H1 (cell line): ENCODE data around the gene MORN4. TPM values are rescaled to one million over a fixed set of nuclear protein-coding genes. Genes with fewer than 3 reads are reported as not detected.

ENCODE experiments used
- CTCF ChIA-PET: fragments of 300-600 bp; sonication (Branson Sonifier 250); formaldehyde crosslinking; loops from one replicate; lab custom pipeline; 2021; ENCODE audit not compliant: partially characterized antibody; lab: Charles Lee
- POLR2A ChIA-PET: fragments of 300-600 bp; sonication (Branson Sonifier 250); formaldehyde crosslinking; loops from one replicate; lab custom pipeline; 2021; ENCODE audit warnings: inconsistent platforms; ENCODE audit not compliant: partially characterized antibody; lab: Charles Lee
- DNase-seq, 2 experiments: peaks; one replicate each; pipeline versions ENCODE4 v3.0.0 to v3.0.0-alpha.2; 2010 to 2022; ENCODE audit warnings: low spot score in 2 of 2, low read depth in 1 of 2, mixed read lengths in 1 of 2
- FAIRE-seq: peaks from 2 replicates; lab custom pipeline; 2011; peaks lifted over from hg19 to GRCh38; lab: Jason Lieb, UNC
- H2AFZ ChIP-seq: 2 replicates; pipeline ENCODE4 v1.8.1; 2012; ENCODE audit warnings: low read length, inconsistent platforms
- H2AK5ac ChIP-seq: 2 replicates; pipeline ENCODE4 v1.6.1; 2013; ENCODE audit warnings: low read depth, low read length
- H2BK120ac ChIP-seq: replicated peaks from 2 replicates; pipeline ENCODE3; 2013; ENCODE audit warnings: low read depth, low read length, inconsistent platforms
- H2BK12ac ChIP-seq: 2 replicates; pipeline ENCODE4 v1.6.1; 2013; ENCODE audit warnings: low read depth, low read length
- H2BK15ac ChIP-seq: 2 replicates; pipeline ENCODE4 v1.6.1; 2013; ENCODE audit warnings: low read length
- H2BK20ac ChIP-seq: 2 replicates; pipeline ENCODE4 v1.6.1; 2013; ENCODE audit warnings: low read length
- H2BK5ac ChIP-seq: 2 replicates; pipeline ENCODE4 v1.6.1; 2013; ENCODE audit warnings: low read depth, low read length
- H3K14ac ChIP-seq: 2 replicates; pipeline ENCODE4 v1.6.1; 2013; ENCODE audit warnings: inconsistent platforms; ENCODE audit not compliant: insufficient read length
- H3K18ac ChIP-seq: 2 replicates; pipeline ENCODE4 v1.6.1; 2013; ENCODE audit warnings: low read length; ENCODE audit errors: extremely low read depth
- H3K23ac ChIP-seq: 2 replicates; pipeline ENCODE4 v1.6.1; 2013; ENCODE audit warnings: inconsistent platforms; ENCODE audit not compliant: insufficient read length
- H3K23me2 ChIP-seq: 2 replicates; pipeline ENCODE4 v1.6.1; 2013; ENCODE audit warnings: low read depth, low read length
- H3K27ac ChIP-seq: 2 replicates; pipeline ENCODE4 v1.6.1; 2011; ENCODE audit warnings: low read depth, low read length, inconsistent platforms
- H3K27me3 ChIP-seq, 4 experiments: replicated peaks in 1 of 4; 1 replicate in 1 of 4; 2 replicates in 3 of 4; pipeline versions ENCODE4 v1.6.1 to v1.8.1; 2011 to 2013; ENCODE audit warnings: low read length in 3 of 4, mild to moderate bottlenecking in 3 of 4, inconsistent platforms in 2 of 4, mixed read lengths in 2 of 4, moderate library complexity in 1 of 4; ENCODE audit not compliant: control insufficient read depth in 3 of 4, insufficient read depth in 3 of 4; ENCODE audit errors: extremely low read depth in 1 of 4
- H3K36me3 ChIP-seq, 4 experiments: 2 replicates each; pipeline versions ENCODE4 v1.6.1 to v1.8.1; 2011 to 2013; ENCODE audit warnings: mild to moderate bottlenecking in 4 of 4, low read length in 3 of 4, moderate library complexity in 2 of 4, control low read depth in 1 of 4, inconsistent platforms in 1 of 4; ENCODE audit not compliant: insufficient read depth in 4 of 4, control insufficient read depth in 2 of 4
- H3K4ac ChIP-seq: replicated peaks from 2 replicates; pipeline ENCODE3; 2013; ENCODE audit warnings: low read length, low read depth, mixed read lengths, inconsistent platforms; ENCODE audit not compliant: insufficient read length
- H3K4me1 ChIP-seq, 4 experiments: replicated peaks in 1 of 4; 1 replicate in 1 of 4; 2 replicates in 3 of 4; pipeline versions ENCODE4 v1.6.1 to v1.8.1; 2011 to 2013; ENCODE audit warnings: low read length in 3 of 4, inconsistent platforms in 2 of 4, mixed read lengths in 1 of 4; ENCODE audit not compliant: insufficient read depth in 4 of 4, control insufficient read depth in 3 of 4
- H3K4me2 ChIP-seq, 2 experiments: 2 replicates each; pipeline versions ENCODE4 v1.6.1 to v1.8.1; 2011 to 2013; ENCODE audit warnings: low read depth in 2 of 2, low read length in 2 of 2, control low read depth in 1 of 2, inconsistent platforms in 1 of 2, mild to moderate bottlenecking in 1 of 2; ENCODE audit not compliant: insufficient read depth in 1 of 2
- H3K4me3 ChIP-seq, 4 experiments: fragments of 200-600, 300-600 bp in 1 of 4; sonication (generic), shearing (Covaris generic), sonication (Bioruptor Twin) in 1 of 4; 2 replicates each; pipeline versions ENCODE4 v1.5.1 to v1.8.1; 2011 to 2016; ENCODE audit warnings: low read length in 4 of 4, low read depth in 3 of 4, control low read depth in 2 of 4, inconsistent platforms in 2 of 4, mild to moderate bottlenecking in 2 of 4, mixed read lengths in 1 of 4, moderate library complexity in 1 of 4; ENCODE audit not compliant: insufficient read depth in 2 of 4; ENCODE audit errors: extremely low read depth in 1 of 4
- H3K56ac ChIP-seq: replicated peaks from 2 replicates; pipeline ENCODE3; 2013; ENCODE audit warnings: low read depth, mild to moderate bottlenecking, mixed read lengths, low read length, inconsistent platforms; ENCODE audit not compliant: insufficient read length
- H3K79me1 ChIP-seq: 2 replicates; pipeline ENCODE4 v1.6.1; 2013; ENCODE audit warnings: low read depth, low read length, control low read depth
- H3K79me2 ChIP-seq, 2 experiments: 2 replicates each; pipeline versions ENCODE4 v1.6.1 to v1.8.1; 2012 to 2013; ENCODE audit warnings: low read length in 2 of 2, mild to moderate bottlenecking in 2 of 2, inconsistent platforms in 1 of 2; ENCODE audit not compliant: insufficient read depth in 2 of 2, control insufficient read depth in 1 of 2
- H3K9ac ChIP-seq, 4 experiments: replicated peaks in 1 of 4; 1 replicate in 1 of 4; 2 replicates in 3 of 4; pipeline versions ENCODE4 v1.6.1 to v1.8.1; 2011 to 2013; ENCODE audit warnings: low read depth in 3 of 4, low read length in 3 of 4, control low read depth in 2 of 4, mild to moderate bottlenecking in 2 of 4, moderate library complexity in 2 of 4, inconsistent platforms in 1 of 4; ENCODE audit errors: extremely low read depth in 1 of 4
- H3K9me3 ChIP-seq, 2 experiments: 2 replicates each; pipeline versions ENCODE4 v1.6.1 to v1.8.1; 2012 to 2013; ENCODE audit warnings: mild to moderate bottlenecking in 2 of 2, moderate library complexity in 2 of 2, control low read depth in 1 of 2, inconsistent platforms in 1 of 2, low read depth in 1 of 2, low read length in 1 of 2, mixed read lengths in 1 of 2; ENCODE audit not compliant: insufficient read depth in 2 of 2
- H4K20me1 ChIP-seq, 2 experiments: replicated peaks in 1 of 2; 2 replicates each; pipeline versions ENCODE3 to v1.8.1; 2011 to 2013; ENCODE audit warnings: inconsistent platforms in 2 of 2, low read length in 2 of 2, mild to moderate bottlenecking in 1 of 2; ENCODE audit not compliant: insufficient read depth in 2 of 2, control insufficient read depth in 1 of 2
- H4K5ac ChIP-seq: 2 replicates; pipeline ENCODE4 v1.6.1; 2013; ENCODE audit warnings: low read length, low read depth, mixed read lengths, inconsistent platforms; ENCODE audit not compliant: insufficient read length
- H4K8ac ChIP-seq: 2 replicates; pipeline ENCODE4 v1.8.0; 2013; ENCODE audit warnings: mild to moderate bottlenecking, moderate library complexity, low read length, inconsistent platforms; ENCODE audit not compliant: insufficient read depth; ENCODE audit errors: extremely low read depth
- H4K91ac ChIP-seq: replicated peaks from 2 replicates; pipeline ENCODE3; 2013; ENCODE audit warnings: low read length, mixed read lengths, inconsistent platforms; ENCODE audit not compliant: insufficient read length
- MAX ChIP-seq: IDR thresholded peaks from 2 replicates; pipeline ENCODE4 v1.6.1; 2012; ENCODE audit warnings: inconsistent platforms
- POLR2AphosphoS5 ChIP-seq: IDR thresholded peaks from 2 replicates; pipeline ENCODE4 v1.6.1; 2011; ENCODE audit warnings: low read depth, low read length
- TAF7 ChIP-seq: optimal IDR thresholded peaks from 2 replicates; pipeline ENCODE3; 2011; ENCODE audit warnings: low read depth, mild to moderate bottlenecking, inconsistent platforms, low read length, moderate library complexity, borderline replicate concordance
- TCF12 ChIP-seq: IDR thresholded peaks from 2 replicates; pipeline ENCODE4 v1.6.1; 2011; ENCODE audit warnings: low read depth, mild to moderate bottlenecking, low read length
- WGBS, 2 experiments: shearing (Covaris generic) in 1 of 2; methylation state at CpG; one replicate each; pipeline versions ENCODE4 v1.1.6 to v1.1.7; 2013 to 2015; ENCODE audit warnings: low lambda C conversion rate in 2 of 2, mixed read lengths in 2 of 2, inconsistent platforms in 1 of 2, low coverage in 1 of 2, missing lambda C conversion rate in 1 of 2; ENCODE audit not compliant: insufficient replicate concordance in 2 of 2, insufficient coverage in 1 of 2, insufficient read length in 1 of 2; ENCODE audit errors: extremely low coverage in 1 of 2, missing lambda C conversion rate in 1 of 2; 5-methylcytosine and 5-hydroxymethylcytosine counted together
- polyA plus RNA-seq, 7 experiments: library from polyadenylated mRNA; depleted of rRNA in 3 of 7; stranded (reverse) in 5 of 7; unstranded in 2 of 7; fragments of >200 nt in 5 of 7; fragments of 200-250 nt in 2 of 7; gene quantifications; 1 replicate in 5 of 7; 2 replicates in 1 of 7; 4 replicates in 1 of 7; pipeline versions ENCODE4 v1.2.1 to v1.2.3, GENCODE V29; 2011 to 2013; ENCODE audit warnings: missing spikeins in 2 of 7, mixed read lengths in 2 of 7
- total RNA-seq: library from RNA; stranded (reverse); fragmentation: NEBNext Ultra II Directional; extraction: Animal tissue kit (Norgen Biotek cat#: 25700); gene quantifications from 2 replicates; pipeline ENCODE4 v1.2.1, GENCODE V29; 2021

Gene MORN4
- total and polyA plus RNA-seq, 2 of the 8 experiments (the other 6 are each of a cell fraction or from before 2014, with no cell fraction given), result 13.6 to 22.0 TPM

- no peak overlapping the region for H4K91ac ChIP-seq
- no peak overlapping the region for H3K4ac ChIP-seq
- ChIA-PET CTCF (interaction anchor here (0.7 to 0.9 kb wide), 2 partner anchors 62 to 95 kb away, joined by 3 read pairs; no protein-coding TSS in a partner anchor), POLR2A (no interaction called here)
- no peaks in the 10 kb centered on the region for H3K9me3 ChIP-seq
- H3K79me1 ChIP-seq, result peaks cover 2% of the 10 kb centered on the region
- H3K56ac ChIP-seq, result no peak overlapping the region
- no peak overlapping the region for H2AFZ ChIP-seq
- H3K27ac ChIP-seq, result no peak overlapping the region
- no peak overlapping the region for H3K14ac ChIP-seq
- no peak overlapping the region for H2BK15ac ChIP-seq
- H3K4me1 ChIP-seq, result peaks cover 5 to 11% (median 9%) of the 10 kb centered on the region in 4 experiments; a peak in 6 of 7 replicates
- DNase-seq (no peak), FAIRE-seq (no peak)
- H3K36me3 ChIP-seq, result peaks cover 8 to 28% (median 22%) of the 10 kb centered on the region in 4 experiments
- no peak overlapping the region for H2BK5ac ChIP-seq
- no peak overlapping the region for H4K5ac ChIP-seq
- H2AK5ac ChIP-seq, result no peak overlapping the region
- no peaks in the 10 kb centered on the region; the same call in 1 of the 2 replicates for H3K23me2 ChIP-seq
- H3K79me2 ChIP-seq, result peaks cover 5 to 51% of the 10 kb centered on the region in 2 experiments; a peak in 3 of 4 replicates
- no peak overlapping the region for H4K8ac ChIP-seq
- no peak overlapping the region for H2BK20ac ChIP-seq
- WGBS, 2 experiments, result 83% methylated on average over 1 of the region's 1 CpG; no CpG with 5 or more reads in 1 of the 2 experiments
- no peak overlapping the region for H2BK12ac ChIP-seq
- no peak overlapping the region for H3K18ac ChIP-seq
- no peak overlapping the region for H3K9ac ChIP-seq
- no peaks in the 10 kb centered on the region for H3K27me3 ChIP-seq
- H3K4me3 ChIP-seq, result no peak overlapping the region
- peak overlapping the region in 1 of 2 experiments; percentile 77; a peak in 1 of 4 replicates for H3K4me2 ChIP-seq
- no peak overlapping the region for H2BK120ac ChIP-seq
- no peak overlapping the region for H3K23ac ChIP-seq
- no peaks in the 10 kb centered on the region for H4K20me1 ChIP-seq
- TF ChIP-seq TAF7 (no peak), TCF12 (no peak), MAX (no peak), POLR2AphosphoS5 (no peak)
Measured at GRCh38 chr10:97647556-97647955, 14.3 kb upstream of the MORN4 start.
